Muscle of back (tissue), 13 donors: Measurements from ENCODE around the gene CD53. TPM values are rescaled to one million over a fixed set of nuclear protein-coding genes. Genes with fewer than 3 reads are reported as not detected.
"Not testable (repeated sequence)": the region's sequence is repeated elsewhere in the genome, so short reads cannot be mapped to it uniquely, and the experiment has no call there.

ENCODE experiments used
- DNase-seq, 3 donors: peaks; one replicate each; pipeline versions ENCODE4 v3.0.0 to v3.0.0-alpha.2; 2013
- long read RNA-seq, 9 donors: transcript quantifications; one replicate each; lab custom pipeline, GENCODE V29; 2026
- polyA plus RNA-seq, 10 donors: library from polyadenylated mRNA; unstranded; fragments of 120-200 nt; gene quantifications; one replicate each; pipeline ENCODE4 v1.2.1, GENCODE V29; 2013; ENCODE audit not compliant: insufficient read length in 10 of 10

CD53 gene, protein sequence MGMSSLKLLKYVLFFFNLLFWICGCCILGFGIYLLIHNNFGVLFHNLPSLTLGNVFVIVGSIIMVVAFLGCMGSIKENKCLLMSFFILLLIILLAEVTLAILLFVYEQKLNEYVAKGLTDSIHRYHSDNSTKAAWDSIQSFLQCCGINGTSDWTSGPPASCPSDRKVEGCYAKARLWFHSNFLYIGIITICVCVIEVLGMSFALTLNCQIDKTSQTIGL
- polyA plus RNA-seq, result 10 to 100 TPM in 4 of 10 donors, 1 to 10 TPM in 6; 6.9 to 23.4 (median 9.3) TPM
- long read RNA-seq, donor 1, partial matches to known transcripts, result 0 of 2 reads
- long read RNA-seq, donor 1, other reads (novel, unspliced or antisense), result 0 of 2 reads
- long read RNA-seq, donor 2, partial matches to known transcripts, result 0 of 4 reads
- long read RNA-seq, donor 2, other reads (novel, unspliced or antisense), result 0 of 4 reads
- long read RNA-seq, donor 3, result 0 reads
- long read RNA-seq, donor 4, partial matches to known transcripts, result 0 of 2 reads
- long read RNA-seq, donor 4, other reads (novel, unspliced or antisense), result 0 of 2 reads
- long read RNA-seq, donor 5, partial matches to known transcripts, result 0 of 3 reads
- long read RNA-seq, donor 5, other reads (novel, unspliced or antisense), result 0 of 3 reads
- long read RNA-seq, donor 6, partial matches to known transcripts, result 0 of 3 reads
- long read RNA-seq, donor 6, other reads (novel, unspliced or antisense), result 0 of 3 reads
- long read RNA-seq, donor 7, result 0 reads
- long read RNA-seq, donor 8, partial matches to known transcripts, result 0 of 3 reads
- long read RNA-seq, donor 8, other reads (novel, unspliced or antisense), result 0 of 3 reads
- long read RNA-seq, donor 9, result 0 reads

DNA sequence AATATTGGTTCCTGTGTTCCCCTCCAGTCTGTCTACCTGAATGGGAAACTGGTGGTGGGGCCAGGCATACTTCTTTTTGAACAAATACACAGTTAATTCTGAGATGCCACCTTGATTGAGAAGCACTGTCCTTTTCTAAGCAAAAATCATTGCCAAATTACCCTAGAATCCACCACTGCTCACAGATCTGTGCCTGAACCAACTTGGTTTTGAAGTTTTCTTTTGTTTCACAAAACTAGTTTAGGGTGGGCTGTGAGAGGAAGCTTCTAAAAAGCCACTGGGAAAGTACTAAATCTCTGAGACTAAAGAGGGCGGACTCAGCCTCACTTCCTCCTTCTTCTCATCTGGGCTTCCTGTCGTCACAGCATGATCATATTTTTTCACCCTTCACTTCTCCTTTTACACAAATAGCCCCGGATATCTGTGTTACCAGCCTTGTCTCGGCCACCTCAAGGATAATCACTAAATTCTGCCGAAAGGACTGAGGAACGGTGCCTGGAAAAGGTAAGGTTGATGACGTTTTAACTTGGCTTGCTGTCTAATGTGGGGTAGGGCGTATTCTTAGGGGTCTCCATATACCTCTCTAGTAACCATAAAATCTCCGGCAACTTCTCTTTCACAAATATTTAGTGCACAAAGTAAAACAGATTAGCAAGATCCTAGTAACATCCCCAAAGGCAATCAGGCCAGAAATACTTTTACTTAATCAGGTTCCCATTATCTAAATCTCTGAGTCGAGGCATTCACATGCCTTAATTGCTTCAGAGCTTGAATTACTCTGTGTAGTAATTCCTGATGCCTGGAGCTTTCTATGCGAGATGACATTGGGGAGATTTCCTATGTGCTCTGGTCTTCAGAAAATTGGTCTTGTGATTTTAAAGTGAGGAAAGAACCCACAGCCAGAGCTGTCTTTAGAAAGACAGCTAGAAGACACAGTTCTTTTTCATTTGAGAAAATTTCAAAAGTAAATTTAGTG is at the start of gene CD53:
CD53 (plus strand) TSS at position 404 of the 976 bp plus-strand sequence. CDS start 18,261 bp downstream, outside the sequence.
- peak; percentile 7 to 25 (median 23) for DNase-seq

DNA sequence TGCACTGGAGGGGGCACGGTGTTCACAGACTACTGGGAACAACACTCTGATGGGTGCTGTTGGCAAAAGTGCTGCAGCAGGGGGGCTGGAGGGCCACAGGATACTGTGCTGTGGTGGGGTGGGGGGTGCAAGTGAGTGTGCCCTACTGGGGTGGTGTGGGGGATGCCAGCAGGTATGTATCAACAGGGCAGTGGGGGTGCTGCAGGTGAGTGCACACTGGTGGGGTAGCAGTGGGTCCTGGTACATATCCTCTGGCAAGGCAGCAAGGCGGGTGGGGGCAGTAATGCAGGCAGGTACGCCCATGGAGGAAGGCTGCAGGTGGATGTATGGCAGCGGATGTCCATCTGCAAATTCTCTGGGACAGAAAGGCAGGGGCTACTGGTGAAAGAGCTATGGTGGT is 48.8 kb upstream of the CD53 start:
- DNase-seq, result no peak

DNA sequence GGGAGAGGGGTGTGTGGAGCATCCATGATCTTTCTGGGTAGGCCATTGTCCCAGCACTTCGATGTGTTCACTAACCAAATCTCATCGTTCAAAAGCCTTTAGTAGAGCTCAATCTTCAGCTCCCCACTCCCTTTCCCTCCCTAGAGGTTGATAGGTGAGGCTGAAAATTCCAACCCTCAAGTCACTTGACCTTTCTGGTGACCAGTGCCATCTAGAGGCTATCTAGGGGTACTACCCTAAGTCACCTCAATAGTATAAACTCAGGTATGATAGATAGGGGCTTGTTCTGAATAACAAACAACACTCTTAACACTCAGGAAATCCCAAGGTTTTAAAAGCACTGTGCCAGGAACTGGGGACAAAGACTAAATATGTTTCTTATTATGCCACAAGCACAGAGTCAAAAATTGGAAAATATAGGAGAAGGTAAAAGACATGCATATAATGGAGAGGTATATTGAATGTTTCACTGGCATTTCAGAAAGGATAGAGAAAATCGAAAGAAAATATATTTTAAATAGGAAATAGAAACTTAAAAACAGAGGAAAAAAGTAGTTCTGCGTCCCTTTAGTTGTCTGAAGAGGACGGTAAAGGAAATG is 42.9 kb upstream of the CD53 start:
- no peak for DNase-seq

DNA sequence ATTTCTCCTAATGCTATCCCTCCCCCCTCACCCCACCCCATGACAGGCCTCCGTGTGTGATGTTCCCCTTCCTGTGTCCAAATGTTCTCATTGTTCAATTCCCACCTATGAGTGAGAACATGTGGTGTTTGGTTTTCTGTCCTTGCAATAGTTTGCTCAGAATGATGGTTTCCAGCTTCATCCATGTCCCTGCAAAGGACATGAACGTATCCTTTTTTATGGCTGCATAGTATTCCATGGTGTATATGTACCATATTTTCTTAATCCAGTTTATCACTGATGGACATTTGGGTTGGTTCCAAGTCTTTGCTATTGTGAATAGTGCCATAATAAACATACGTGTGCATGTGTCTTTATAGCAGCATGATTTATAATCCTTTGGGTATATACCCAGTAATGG is 39.2 kb upstream of the CD53 start:
- DNase-seq, result not testable (repeated sequence)

DNA sequence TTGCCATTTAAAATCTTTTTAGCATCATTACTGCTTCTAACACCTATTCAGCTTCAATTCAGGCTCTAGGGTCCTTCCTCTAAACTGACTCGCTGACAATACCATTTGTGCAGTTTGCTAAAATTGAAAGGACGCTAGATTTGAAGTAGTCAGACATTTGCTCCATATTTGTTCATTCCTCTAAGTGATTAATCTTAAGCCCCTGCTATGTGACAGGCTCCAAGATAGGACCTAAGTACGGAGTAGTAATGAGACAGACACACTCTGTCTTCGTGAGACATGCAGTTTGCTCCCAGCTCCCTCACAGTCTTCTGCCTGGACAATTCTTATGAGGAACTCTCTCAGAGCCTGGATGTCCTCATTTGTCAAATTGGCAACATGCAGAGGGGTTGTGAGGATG is 26.1 kb upstream of the CD53 start:
- DNase-seq, result no peak

DNA sequence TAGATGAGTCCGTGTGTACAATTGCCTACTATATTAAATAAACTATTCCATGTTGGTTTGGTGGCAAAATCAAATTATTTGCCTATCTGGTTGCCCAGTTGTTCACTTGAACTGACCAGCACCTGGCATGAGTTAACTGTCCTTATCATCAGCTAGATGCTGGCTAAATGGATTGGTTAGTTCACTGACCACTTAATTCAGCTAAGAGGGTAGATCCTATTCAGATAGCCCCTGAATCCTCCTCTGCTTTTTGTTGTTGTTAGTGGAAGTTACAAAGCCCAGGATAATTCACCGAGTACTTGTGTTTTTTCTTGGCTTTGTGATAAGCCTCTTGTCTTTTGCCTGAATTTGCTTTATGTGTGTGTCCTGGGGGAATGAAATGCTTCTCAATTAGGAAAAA is 22.8 kb upstream of the CD53 start:
- no peak for DNase-seq

DNA sequence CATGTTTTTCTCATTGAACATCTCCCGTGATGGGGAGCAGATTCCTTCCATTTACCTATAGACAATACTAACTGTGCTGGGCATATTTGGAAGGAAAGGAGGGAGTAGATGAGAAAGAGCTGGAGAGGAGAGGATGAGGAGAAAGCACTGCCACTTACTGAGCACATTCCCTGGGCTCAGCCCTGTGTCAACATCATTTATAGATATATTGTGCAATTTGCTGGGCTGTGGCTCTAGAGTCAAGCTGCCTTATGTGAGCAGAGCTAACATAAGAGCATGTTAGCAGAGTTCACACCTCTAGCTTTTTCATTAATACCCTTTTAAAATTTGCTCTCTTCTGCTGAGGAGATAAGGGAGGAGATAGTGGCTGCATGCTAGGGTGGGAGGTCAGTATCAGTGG is 22.3 kb upstream of the CD53 start:
- no peak for DNase-seq

DNA sequence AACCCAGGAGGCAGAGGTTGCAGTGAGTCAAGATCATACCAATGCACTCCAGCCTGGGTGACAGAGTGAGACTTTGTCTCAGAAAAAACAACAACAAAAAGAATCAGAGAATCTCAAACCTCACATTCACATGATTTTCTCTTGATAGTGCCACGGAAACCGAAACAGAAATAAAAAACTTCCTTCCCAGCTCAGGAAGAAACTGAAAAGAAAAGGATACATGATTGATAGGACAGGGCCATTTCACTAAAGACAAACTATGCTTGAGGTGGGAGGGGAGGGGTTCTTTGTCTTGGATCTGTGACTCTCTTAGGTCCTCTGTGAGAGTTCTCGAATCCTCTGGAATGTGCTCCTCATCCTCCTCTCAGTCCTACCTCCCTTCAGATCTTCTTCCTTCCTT is 19.8 kb upstream of the CD53 start:
- DNase-seq, result no peak

DNA sequence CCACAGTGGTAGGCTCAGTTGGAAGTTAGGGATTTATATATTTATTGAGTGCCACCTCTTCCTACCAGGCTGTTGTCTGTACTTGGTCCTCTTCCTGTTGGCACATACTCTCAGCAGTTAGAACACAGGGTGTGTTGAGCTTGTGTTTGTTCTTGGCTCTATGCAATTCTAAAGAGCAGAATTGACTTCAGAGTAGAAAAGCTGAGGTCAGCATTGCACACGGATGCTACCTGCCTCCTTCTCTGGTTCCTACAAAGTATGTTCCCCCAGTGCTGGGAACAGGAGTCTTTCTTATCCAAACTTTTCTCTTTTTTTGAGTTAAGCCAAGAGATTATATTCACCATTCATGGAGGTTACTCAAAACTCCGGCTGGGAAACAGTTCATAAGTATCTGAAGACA is 16.5 kb upstream of the CD53 start:
- DNase-seq, result no peak

DNA sequence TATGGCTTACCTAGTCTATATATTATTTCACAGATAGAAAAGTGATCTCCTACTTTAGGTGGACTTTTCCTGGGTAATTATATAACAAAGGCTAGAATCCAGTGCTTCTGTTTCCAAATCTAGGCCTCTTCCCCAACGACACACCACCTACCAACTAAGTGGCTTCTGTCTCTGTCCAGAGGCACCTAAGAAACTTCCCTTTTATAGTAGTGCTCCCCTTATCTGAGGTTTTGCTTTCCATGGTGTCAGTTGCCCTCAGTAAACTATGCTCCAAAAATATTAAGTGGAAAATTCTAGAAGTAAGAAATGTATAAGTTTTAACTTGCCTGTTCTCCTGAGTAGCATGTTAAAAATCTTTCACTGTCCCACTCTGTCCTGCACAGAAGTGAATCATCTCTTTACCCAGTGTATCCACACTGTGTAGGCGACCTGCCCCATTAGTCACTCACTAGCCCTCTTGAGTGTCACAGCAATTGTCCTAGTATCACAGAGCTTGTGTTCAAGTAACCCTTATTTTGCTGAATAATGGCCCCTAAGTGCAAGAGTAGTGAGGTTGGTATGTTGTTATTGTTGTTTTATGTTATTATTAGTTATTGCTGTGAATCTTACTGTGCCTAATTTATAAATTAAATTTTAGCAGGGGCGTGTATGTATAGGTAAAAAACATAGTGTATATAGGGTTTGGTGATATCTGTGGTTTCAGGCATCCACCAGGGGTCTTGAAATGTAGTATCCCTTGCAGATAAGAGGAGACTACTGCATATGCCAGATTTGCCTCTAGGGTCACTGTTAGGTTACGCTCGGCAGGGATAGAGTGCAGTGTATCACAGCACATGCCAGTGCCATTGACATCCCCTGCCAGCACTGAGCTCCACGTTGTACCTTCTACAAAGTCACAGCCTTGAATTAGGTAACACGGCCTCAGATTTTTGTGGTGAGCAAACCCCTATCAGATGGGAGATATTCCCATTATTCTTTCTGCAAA is 14.7 kb upstream of the CD53 start:
- no peak for DNase-seq

DNA sequence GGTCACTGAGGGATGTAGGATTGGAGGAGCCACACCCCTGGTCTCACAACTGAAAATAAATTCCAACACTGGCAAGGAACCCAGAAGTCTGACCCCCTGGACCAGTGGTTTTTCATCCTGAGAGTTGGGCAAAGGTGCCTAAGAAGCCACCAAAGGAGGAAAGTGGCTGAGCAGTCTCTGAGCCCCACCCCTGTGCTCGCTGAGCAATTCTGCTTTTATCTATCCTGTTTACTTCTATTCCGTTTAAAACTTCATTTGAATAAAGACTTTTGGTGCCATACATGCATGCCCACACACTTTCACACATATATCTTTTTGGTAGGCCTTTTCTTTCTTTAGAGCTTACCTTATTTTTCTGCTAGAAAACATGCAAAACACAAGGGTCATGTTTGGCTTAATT is 13.9 kb upstream of the CD53 start:
- no peak for DNase-seq

DNA sequence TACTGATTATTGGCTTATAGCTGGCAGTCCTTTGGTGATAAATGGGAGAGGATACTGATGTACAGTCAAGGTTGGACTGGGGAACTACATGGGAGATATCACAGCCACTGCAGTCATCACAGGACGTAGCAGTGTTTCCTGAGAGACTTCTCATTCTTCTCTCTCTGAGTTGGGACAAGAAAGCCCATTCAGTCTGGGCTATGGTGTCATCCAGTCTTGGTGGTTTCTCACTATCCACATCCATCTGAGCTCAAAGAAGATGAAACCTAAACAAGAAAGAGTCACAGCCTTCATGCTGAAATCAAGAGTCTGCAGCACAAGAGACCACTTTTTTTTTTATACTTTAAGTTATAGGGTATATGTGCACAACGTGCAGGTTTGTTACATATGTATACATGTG is 12.8 kb upstream of the CD53 start:
- no peak for DNase-seq

DNA sequence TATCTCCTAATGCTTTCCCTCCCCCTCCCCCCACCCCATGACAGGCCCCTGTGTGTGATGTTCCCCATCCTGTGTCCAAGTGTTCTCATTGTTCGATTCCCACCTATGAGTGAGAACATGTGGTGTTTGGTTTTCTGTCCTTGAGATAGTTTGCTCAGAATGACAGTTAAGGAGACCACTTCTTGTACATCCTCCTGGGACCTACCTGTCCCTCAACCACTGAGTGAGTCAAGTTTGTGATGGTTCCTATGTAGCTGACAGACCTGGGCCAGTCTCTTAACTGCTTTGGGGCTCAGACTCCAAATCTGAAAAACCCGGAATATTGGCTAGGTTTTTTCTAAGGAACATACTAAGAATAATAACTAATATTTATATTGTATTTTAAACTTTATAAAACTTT is 12.3 kb upstream of the CD53 start:
- DNase-seq, result not testable (repeated sequence)

DNA sequence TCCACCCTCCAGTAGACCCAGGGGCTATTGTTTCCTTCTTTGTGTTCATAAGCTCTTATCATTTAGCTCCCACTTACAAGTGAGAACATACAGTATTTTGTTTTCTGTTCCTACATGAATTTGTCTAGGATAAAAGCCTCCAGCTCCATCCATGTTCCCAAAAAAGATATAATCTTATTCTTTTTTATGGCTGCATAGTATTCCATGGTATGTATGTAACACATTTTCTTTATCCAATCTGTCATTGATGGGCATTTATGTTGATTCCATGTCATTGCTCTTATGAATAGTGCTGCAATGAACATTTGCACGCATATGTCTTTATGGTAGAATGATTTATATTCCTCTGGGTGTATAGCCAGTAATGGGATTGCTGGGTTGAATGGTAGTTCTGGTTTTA is 11.0 kb upstream of the CD53 start:
- DNase-seq, result not testable (repeated sequence)

DNA sequence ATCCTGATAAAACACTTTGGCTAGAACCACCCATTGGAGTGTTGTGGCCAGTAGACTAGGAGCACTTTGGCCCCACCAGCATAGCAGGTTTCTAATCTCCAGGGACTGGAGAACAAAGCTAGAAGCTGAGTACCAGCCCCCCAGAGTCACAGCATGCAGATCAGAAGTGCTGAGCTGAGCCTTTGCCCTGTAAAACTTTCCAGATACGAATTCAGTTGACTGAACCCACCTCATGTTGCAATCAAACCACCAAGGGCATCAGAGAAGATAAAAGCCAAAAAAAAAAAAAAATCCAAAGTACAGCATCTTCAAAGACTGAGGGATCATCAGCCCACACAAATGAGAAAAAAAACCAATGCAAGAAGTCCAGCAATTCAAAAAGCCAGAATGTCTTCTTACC is 8.7 kb upstream of the CD53 start:
- DNase-seq, result no peak

DNA sequence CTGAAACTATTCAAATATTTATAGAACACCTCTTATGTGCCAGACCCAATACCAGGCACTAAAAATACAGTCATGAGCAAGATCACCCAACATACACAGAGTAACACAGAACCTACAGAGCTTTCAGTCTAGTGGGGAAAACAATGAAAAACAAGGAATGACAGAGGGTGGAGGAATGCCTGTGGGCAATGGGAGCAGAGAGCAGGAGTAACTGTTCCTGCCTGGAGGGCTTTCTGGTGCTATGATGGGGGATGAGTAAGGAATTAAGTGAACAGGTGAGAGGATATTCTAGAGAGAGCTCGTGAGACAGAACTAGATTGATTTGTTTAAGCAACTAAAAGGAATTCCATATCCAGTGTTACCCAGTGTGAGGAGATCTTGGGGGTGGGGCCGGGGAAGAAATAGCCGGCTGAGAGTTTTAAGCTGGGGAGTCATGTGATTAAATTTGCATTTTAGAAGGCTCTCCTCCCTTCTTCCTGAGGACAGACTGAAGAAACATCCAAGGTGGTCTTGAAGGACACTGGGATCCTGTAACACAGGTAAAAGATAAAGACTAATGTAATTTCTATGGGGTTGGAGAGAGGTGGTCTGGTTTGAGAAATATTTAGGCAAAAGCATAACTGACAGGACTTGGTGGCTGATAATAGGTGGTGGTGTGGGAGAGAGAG is 2.1 kb upstream of the CD53 start:
- no peak for DNase-seq

DNA sequence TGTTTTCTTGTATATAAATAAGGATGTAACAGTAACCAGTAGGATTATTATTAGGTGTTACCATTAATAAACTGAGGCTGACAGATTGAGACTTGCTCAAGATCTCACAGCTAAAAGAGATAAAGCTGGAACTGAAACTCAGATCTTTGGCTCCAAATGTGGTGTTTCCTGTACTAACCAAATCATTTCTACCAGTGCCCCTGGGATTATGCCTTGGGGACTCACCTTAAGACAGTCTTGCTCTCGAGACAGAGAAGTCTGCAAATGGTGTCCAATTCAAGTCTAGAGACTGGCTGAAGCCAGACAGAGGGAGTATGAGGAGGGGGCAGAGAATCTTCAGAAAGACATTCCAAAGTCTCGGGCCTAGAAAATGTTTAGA is 593 bp upstream of the CD53 start:
- no peak for DNase-seq

DNA sequence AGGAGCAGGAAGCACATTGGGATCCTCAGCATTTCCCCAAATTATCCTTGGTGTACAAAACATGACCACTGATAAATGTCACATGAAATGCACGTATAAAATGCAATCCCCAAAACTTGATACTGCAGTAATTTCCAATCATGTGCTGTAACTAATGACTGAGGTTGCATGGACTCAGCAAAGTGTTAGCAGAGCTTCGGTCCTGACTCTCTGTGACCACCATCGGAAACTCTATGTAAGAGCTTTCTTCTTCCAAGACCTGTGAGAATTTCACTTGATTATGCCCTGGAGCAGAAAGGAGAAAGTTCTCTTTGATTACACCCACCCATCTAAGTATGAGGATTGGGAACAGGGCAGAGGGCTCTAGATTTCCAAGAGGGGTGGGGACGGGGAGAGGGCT is 908 bp downstream of the CD53 start:
- DNase-seq, result no peak
